Measurements from ENCODE around the gene LRRC71.

LRRC71 gene

DNA sequence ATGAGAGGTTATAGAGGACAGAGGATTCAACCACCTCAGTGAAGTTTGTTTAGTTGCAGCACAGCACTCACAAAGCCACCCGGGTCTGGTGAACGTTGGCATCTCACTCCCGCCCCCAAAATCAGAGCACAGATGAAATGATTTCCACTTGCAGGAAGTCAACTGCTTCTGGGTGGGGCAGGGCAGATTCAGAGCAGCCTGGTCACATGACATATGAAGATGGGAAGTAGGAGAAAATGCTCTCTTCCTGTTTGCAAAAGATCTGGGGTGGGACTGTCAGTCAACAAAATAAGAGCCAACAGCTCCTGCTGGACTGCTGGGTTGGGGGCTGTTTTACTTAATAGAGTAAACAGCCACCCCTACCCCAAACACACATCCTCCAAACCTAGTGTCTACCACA, 43.2 kb downstream of the LRRC71 start:
- H3K27ac ChIP-seq = no peak overlapping the region
- TF ChIP-seq, protein P1, sequence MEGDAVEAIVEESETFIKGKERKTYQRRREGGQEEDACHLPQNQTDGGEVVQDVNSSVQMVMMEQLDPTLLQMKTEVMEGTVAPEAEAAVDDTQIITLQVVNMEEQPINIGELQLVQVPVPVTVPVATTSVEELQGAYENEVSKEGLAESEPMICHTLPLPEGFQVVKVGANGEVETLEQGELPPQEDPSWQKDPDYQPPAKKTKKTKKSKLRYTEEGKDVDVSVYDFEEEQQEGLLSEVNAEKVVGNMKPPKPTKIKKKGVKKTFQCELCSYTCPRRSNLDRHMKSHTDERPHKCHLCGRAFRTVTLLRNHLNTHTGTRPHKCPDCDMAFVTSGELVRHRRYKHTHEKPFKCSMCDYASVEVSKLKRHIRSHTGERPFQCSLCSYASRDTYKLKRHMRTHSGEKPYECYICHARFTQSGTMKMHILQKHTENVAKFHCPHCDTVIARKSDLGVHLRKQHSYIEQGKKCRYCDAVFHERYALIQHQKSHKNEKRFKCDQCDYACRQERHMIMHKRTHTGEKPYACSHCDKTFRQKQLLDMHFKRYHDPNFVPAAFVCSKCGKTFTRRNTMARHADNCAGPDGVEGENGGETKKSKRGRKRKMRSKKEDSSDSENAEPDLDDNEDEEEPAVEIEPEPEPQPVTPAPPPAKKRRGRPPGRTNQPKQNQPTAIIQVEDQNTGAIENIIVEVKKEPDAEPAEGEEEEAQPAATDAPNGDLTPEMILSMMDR (conservative IDR thresholded peaks at IDR 0.05) = no peak

DNA sequence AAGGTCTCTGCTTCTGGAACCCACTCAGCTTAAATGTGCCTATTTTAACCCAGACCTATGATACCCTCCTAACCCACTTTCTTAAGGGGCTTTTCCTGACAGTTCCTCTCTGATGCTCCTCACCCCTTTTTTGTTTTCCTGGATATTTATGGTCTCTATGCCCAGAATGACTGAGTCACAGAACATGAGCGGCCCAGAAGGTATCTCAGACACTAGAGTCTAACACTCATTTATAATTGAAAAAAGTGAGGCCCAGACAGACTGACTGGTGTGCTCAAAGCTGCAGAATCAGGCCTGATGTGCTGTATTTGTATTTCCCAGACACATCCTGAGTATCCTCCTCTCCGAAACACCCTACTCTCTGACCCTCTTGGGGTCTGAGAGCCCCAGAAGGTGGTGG, 44.0 kb downstream of the LRRC71 start:
- H3K27ac ChIP-seq = no peak overlapping the region
- TF ChIP-seq, protein P1 (conservative IDR thresholded peaks at IDR 0.05) = no peak

- TF ChIP-seq, protein P1 (conservative IDR thresholded peaks at IDR 0.05) = no peak
- no peak overlapping the region for H3K27ac ChIP-seq
Measured at GRCh38 chr1:156969496-156969895, 49.1 kb downstream of the LRRC71 start.

DNA sequence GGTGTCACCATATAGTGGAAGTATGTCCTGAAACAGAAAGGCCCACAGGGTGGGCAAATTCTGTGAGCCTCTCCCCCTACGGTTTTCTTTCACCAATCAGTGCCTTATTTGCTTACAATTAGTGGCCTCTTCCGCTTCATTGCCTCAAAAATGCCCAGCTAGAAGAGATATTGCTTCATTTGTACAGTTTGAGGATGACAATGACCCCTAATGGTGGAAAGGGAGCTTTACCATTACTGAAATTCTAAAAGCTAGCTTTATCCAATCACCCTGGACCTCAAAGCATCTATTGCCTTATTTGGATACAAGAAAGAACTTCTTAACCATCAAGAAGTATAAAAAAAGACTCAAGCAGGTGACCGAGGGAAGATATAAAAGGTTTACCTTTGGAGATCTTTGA, 49.6 kb downstream of the LRRC71 start:
- TF ChIP-seq, protein P1 (conservative IDR thresholded peaks at IDR 0.05) = no peak

GRCh38 chr1:156973417-156973816, 53.0 kb downstream of the LRRC71 start:
- TF ChIP-seq, protein P1 (conservative IDR thresholded peaks at IDR 0.05) = no peak
- H3K27ac ChIP-seq = no peak overlapping the region

More for the DNA sequence above, 49.6 kb downstream of the LRRC71 start:
- no peak overlapping the region for H3K27ac ChIP-seq

DNA sequence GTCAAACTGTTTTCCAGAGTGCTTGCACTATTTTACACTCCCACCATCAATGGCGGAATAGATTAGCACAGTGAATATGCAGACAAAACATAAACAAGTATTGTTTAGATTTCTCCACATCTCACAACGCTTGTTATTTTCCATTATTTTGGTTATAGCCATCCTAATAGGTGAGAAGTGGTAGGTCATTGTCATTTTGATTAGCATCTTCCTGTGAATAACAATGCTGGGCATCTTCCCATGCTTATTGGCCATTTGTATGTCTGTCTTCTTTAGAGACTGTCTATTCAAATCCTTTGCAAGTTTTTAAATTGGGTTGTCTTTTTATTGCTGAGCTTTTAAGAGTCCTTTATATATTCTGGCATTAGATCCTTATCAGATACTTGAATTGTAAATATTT, 54.7 kb downstream of the LRRC71 start:
- no peak overlapping the region for H3K27ac ChIP-seq
- TF ChIP-seq, protein P1 (conservative IDR thresholded peaks at IDR 0.05) = no peak

GRCh38 chr1:156980551-156980950, 60.1 kb downstream of the LRRC71 start:
- H3K27ac ChIP-seq = no peak overlapping the region
- TF ChIP-seq, protein P1 (conservative IDR thresholded peaks at IDR 0.05) = no peak
